GM21447 (cell line): ENCODE results near the gene DES.

ENCODE experiments used
- ATAC-seq: cut with Tn5 transposase; IDR thresholded peaks from one replicate; pipeline ENCODE4 v1.9.1; 2021; ENCODE audit not compliant: unreplicated experiment

DES gene

DNA sequence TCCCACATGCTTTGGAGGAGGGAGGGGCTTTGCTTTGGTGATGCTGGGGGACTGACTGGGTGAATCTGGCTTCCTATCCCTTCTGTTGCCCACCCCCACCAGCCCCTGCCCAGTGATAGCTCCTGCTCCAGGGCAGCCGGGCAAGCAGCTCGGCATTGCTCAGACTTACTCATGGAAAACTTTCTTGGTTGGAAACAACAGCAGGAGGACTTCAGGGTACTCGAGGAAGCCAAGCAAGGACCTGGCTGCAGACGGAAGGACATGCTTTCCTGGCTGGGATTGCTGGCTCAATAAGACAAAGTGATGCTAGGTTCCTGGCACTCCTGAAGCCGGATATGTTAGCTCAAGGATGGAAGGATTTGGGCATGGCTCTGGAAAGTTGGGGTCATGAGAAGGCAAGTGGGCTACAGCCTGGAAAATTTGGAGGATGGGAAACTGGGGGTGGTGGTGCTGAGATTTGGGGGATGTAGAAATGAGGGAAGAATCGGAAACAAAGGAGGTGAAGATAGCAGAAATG is 19.6 kb downstream of the DES start:
- ATAC-seq = no peak

GRCh38 chr2:219438453-219438852 is 20.3 kb downstream of the DES start:
- no peak for ATAC-seq

GRCh38 chr2:219439506-219439905 is 21.3 kb downstream of the DES start:
- ATAC-seq = no peak

- no peak for ATAC-seq
These were observed 22.4 kb downstream of the DES start for GRCh38 chr2:219440388-219441256.

- no peak for ATAC-seq
These were observed 23.5 kb downstream of the DES start for GRCh38 chr2:219441451-219442255.

- no peak for ATAC-seq
These were observed 24.3 kb downstream of the DES start for GRCh38 chr2:219442256-219443015.

DNA sequence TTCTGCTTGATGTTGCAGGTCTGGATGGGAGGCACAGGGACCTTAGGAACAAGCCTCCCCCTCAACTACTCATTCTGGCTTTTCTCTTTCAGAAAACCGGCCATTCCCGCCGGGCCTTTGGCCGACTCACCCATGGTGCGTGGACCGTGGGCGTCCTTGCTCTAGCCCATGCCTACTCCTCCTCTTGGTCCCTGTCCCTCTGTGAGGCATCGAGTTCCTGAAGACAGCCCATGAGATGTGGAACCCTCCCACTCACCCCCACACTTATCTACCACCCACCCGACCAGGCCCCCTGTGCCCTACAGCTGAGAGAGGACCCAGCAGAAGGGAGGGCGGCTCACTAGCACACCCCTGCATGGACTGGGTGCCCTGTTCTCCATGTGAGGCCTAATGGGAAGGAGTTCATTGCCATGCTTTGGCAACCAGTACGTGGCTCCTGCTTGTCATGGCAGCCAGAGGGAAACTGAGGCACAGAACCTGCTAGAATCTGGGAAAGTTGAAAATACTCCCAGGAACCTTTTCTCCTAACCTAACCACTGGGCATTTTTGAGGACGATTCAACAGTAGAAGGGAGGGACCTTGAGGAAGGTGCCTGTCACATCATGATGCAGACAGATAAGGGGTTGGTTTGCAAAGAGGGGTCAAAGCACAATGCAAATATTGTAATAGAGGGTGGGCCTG is 25.0 kb downstream of the DES start:
- ATAC-seq = no peak

DNA sequence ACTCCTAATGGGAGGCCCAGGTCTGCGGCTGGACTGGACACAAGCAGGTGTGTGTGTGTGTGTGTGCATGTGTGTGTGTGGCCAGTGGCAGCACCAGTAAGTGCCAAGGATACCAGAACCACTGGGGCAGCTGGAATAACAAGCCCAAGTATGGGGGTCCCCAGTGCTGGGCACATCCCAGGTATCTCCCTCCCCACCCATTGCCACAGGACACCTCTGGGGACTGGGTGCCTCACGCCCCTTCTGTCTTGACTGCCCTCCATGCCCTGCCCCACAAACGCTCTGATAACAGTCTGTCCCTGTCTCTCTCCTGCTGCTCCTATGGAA is 25.5 kb downstream of the DES start:
- no peak for ATAC-seq

DNA sequence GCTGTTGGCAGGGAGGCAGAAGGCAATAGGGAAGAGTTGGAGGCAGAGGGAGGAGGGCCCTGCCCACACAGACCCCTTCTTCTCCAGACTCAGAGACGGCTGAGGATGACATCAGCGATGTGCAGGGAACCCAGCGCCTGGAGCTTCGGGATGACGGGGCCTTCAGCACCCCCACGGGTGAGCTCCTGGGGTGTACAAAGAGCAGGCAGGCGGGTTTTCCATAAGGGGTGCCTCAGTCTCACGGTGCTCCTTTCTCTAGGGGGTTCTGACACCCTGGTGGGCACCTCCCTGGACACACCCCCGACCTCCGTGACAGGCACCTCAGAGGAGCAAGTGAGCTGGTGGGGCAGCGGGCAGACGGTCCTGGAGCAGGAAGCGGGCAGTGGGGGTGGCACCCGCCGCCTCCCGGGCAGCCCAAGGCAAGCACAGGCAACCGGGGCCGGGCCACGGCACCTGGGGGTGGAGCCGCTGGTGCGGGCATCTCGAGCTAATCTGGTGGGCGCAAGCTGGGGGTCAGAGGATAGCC is 26.5 kb downstream of the DES start:
- ATAC-seq = no peak

DNA sequence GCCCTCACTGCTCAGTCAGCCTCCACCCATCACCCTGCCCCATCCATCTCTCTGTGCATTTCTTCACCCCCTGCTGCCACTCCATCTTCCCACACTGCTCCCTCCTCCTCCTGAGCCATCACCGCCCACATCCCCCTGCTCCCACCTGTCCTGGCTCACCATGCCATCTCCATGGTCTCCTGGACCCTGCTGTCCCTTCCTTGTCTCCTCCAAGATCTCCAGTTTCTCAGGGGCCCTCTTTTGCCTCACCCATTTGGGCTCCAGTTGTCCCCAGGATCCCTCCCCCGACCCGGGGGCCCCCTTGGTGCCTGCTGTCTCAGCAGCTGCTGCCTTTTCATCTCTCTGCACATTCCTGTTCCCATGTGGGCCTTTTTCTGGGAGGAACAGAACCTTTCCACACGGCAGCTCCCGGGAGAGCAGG is 27.1 kb downstream of the DES start:
- no peak for ATAC-seq

GRCh38 chr2:219446101-219446504 is 27.9 kb downstream of the DES start:
- ATAC-seq = no peak

GRCh38 chr2:219446689-219447088 is 28.5 kb downstream of the DES start:
- ATAC-seq = no peak

DNA sequence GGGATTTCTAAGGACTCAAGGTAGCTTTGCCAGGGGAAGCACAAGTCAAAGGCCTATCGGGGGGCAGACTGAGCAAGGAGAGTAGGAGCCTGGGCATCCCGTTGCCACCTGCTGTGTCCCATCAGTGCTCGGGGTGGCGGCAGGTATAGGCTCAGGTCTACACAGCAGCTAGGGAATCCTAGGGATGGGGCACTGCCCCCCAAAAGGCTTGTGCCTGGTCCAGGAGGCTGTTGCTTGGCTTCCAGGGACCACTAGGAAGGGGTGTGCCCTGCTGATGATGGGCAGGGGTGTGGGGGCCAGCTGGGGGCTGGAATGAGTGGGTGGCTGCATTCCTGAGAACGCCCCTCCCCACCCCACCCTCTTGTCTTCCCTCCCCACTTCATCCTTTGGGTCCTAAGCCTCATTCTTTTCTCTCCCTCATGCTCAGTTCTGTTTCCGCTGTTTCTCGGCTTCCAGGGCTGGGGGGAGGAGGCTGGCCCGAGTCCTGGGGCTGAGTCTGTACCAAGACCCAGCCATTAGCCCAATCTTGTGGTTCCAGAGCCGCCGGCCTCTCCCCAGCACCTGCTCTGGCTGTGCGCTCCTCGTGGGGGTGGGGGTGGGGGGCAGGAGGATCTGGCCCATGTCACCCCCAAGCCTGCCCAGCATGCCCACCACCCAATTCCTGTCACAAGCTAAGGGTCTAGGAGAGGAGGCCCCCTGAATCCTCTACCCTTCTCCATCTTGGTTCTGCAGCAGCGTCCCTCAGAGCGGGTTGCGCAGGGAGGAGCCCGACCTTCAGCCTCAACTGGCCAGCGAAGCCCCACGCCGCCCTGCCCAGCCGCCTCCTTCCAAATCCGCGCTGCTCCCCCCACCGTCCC is 29.3 kb downstream of the DES start:
- ATAC-seq = no peak

DNA sequence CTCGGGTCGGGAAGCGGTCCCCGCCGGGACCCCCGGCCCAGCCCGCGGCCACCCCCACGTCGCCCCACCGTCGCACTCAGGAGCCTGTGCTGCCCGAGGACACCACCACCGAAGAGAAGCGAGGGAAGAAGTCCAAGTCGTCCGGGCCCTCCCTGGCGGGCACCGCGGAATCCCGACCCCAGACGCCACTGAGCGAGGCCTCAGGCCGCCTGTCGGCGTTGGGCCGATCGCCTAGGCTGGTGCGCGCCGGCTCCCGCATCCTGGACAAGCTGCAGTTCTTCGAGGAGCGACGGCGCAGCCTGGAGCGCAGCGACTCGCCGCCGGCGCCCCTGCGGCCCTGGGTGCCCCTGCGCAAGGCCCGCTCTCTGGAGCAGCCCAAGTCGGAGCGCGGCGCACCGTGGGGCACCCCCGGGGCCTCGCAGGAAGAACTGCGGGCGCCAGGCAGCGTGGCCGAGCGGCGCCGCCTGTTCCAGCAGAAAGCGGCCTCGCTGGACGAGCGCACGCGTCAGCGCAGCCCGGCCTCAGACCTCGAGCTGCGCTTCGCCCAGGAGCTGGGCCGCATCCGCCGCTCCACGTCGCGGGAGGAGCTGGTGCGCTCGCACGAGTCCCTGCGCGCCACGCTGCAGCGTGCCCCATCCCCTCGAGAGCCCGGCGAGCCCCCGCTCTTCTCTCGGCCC is 30.1 kb downstream of the DES start:
- no peak for ATAC-seq

- ATAC-seq = no peak
These were observed 30.7 kb downstream of the DES start for GRCh38 chr2:219448776-219449341.

GRCh38 chr2:219449609-219450008 is 31.4 kb downstream of the DES start:
- ATAC-seq = no peak

- ATAC-seq = no peak
These were observed 33.6 kb downstream of the DES start for GRCh38 chr2:219451661-219452360.
